Measurements from ENCODE around the gene SPECC1L.

Gene SPECC1L

DNA sequence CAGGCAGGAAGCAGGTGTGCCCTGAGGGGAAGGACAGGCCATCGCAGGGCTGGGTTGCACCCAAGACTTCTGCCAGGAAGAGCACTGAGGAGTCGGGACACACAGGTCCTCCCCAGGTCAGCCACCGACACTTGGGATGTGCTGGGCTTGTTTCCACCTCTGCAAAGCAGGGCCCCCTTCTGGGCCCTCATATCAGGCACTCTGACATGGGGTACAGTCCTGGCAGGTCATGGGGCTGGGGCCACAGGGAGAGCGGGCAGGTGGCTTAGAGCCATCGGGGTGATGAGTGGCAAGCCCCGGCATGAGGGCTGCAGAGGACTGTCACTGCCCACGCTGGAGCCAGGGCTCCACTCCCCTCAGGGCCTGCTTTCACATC is 148.8 kb downstream of the SPECC1L start:
- DNase-seq, result no peak

DNA sequence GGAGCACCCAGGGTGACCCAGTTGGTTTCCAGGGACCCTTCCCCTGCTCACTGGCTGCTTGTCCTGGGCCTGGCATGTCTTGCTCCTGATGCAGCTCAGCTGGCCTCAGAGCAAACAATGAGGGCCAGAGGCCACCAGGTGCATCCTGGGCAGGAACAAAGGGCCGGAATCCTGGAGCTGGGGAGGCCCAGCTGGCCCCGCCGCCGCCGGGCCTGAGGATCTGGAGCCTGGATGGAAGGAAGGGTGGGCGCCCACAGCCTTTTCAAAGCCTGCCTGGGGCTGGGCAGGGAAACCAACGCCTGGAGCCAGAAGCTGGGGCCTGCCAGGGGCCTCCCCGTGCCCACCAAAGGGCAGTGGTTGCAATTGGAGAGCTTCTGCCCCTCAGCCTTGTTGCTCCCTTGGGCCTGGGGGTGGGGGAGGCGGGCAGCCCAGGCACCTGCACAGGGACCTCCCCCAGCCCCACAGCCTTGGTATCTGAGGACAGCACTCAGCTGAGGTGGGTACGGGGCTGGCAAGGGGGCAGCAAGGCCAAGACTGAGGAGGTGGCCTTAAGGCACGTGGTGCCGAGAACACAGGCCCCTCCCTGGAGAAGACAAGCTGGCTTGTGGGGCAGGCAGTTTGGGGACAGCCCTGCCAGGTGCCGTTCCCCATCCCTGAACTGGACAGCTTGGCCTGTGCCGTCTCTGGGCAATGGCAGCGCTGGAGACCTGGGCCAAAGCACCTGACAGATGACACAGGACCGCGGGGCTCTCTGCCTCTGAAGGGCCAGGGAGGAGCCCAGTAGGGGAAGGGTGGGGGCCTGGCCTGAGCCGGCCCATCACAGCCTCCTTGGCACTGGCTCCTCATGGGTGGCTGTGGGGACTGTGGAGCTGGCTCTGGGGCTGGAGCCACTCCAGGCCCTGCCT is 149.7 kb downstream of the SPECC1L start:
- DNase-seq, result no peak

DNA sequence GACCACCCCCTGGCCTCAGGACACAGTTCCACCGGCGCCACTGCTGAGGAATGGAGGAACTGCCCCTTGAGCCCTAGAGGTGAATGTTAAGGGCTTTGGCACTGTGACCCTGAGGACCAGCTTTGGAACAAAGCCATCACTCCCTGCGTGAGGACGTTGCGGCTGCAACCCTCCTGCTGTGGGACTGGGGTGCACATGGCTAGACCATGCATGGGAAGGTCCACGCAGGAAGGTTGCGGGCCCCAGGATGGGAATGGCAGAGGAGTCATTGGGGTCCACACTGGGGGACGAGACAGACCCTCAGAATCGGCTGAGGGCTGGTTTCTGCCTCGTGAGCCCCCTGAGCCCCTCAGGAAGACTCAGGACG is 150.3 kb downstream of the SPECC1L start:
- DNase-seq, result no peak

DNA sequence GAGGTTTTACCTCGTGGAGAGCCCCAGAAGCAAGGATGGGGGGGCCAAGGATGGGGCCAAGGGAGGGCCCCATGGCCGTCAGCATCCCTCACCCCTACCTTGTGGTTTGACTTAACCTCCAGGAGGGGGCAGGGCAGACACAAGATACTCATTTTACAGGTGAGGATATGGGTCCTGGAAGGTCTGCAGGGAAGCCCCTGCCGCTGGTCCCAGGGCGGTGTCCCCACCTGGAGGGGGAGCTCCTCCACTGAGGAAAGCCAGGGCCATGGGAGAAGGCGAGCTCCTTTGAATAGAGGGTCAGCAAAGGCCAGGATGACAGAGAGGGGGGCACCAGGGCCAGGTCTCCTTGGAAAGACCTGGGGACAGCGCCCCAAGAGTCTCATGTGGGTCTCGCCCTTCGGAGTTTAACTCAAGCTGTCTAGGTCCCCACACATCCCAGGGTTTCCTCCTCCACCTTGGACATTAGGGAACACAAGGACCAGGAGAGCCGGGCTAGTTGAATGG is 150.8 kb downstream of the SPECC1L start:
- peak; percentile 11 to 33 for DNase-seq

DNA sequence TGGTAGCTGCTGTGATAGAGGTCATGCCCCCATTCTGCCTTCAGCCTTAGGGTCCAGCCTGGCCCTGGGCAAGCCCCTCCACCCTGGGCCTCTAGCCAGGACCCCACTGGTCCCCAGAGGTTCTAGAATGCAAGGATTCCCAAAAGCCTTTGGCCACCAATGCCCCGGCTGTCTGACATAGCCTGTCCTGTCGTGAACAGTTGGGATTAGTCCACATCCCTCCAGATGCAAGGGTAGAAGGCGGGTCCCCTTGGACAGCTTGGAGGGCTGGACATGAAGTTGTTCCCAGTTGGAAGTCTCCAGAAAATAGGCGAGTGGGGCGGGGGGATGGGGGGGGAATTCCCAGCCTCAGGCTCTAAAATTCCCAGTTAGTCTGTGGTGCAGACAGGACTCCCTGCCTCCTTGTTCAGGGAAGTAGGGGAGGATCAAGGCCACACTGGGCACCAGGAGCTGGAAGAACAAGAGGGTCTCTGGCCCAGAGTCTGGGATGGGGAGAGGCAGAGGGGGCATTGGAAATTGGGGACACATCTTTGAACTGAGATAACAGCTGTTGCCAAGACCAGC is 151.6 kb downstream of the SPECC1L start:
- no peak for DNase-seq

DNA sequence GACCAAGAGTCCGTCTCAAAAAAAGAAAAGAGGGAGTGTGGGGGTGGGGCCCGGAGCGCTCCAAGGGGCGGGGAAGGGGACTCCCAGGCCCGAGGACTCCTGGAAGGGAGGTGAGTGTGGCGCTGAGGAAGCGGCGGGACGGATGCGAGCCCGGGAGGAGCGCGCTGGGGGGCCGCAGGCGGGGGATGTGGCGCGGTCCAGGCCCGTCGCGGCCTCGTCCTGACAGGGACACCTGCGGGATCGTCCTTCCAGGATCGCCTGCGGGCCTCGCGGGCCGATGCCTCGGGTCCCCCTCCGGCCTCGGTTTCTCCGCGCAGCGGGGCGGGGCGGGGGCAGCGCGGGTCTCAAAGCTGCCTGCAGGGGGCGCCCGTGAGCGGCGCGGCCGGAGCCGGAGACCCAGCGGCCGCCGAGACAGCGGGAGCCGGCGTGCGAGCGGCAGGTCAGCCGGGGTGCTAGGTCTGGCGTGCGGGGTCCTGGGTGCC is 152.9 kb downstream of the SPECC1L start:
- DNase-seq, result peak in 1 of 2 experiments; percentile 57

DNA sequence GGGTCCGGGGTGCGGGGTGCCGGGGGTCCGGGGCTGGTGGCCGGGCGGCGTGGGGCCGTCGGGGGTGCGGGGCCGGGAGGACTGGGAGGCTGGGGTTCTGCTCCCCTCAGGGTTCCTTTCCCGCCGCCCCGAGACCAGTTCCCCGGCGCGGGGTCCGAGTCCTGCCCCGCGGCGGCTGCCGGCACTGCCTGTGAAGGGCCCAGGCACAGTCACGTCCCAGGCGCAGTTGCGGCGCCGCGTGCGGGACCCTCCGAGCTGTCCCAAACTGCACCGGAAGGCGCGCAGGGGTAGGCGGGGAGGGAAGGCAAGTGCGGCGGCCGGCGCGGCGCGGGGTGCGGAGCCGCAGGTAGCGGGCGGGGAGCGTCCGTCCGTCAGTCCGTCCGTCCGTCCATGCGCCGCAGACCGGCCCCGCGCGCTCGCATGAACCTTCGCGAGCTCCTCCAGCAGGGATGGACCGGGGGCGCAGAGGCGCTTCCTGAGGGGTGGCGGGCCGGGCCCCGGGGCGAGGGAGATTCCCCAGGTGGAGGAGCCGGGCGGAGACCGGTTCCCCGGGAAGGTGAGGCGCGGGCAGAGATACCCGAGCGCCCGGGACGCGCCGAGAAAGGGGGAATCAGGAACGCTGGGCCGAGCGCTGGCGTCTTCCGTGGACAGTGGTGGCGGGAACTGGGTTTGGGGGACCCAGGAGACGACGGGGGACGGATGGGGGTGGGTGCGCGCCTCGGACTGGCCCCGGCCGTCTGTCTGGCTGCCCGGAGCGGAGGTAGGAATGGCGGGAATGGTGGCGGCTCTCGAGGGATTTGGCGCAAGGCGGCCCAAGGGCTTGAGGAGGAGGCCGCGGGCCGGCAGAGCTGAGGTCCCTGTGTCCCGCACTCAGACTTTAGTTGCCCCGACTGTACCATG is 153.6 kb downstream of the SPECC1L start:
- no peak for DNase-seq

DNA sequence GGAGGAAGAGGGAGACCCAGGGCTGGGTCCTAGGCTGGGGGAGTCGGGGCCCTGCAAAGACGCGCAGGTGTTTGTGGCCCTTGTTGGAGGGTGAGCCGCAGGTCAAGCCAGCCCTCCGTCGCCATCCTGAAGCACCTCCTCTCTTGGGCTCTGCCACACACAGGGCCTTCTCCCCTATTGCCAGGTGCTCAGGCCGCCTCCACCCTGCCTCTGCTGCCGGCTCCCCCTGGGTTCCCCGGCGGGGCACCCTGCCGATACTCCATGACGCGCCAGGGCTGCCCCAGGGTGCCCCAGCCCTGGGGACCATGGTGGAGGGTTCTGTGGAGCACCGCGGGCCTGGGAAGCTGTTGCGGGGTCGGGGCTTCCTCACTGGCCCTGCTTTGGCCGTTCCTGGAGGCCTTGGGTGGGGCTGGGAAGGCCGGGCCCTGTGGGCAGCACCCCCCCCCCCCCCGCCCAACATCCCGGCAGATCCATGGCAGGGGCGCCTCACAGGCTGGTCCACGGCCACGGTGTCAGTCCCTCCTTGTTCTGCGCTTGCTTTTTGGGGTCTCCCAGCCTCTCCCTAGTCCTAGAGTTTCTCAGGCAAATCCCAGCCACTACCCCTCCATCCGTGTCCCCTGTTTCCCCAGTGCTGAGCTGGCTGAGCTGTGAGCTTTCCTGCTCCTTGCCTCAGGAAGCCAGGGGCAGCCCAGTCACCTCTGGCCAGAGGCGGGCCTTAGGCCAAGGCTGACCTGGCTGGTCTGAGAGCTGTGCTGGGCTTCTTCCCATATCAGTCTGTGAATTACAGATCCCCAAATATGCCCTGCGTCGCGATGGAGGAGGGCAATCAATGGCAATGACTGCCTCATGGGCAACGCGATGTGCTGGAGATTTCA is 154.5 kb downstream of the SPECC1L start:
- DNase-seq, result no peak

DNA sequence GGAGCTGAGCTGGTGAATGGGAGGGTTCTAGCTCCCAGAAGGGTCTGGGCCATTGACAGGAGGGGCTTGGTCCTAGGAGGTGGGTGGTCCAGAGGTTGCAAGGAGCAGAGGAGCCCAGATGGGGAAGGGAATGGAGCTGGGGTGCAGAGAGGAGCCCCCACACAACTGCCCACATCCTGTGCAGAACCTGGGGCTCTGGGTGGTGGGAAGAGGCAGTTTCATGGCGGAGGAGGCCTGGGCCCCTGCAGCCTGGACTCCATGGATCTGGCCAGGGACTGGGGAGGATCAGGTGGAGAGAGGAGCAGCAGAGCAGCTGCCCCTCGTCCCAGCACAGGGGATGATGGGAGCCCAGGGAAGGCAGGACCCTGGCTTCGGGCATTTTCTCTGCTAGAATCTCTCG is 155.8 kb downstream of the SPECC1L start:
- DNase-seq, result no peak

DNA sequence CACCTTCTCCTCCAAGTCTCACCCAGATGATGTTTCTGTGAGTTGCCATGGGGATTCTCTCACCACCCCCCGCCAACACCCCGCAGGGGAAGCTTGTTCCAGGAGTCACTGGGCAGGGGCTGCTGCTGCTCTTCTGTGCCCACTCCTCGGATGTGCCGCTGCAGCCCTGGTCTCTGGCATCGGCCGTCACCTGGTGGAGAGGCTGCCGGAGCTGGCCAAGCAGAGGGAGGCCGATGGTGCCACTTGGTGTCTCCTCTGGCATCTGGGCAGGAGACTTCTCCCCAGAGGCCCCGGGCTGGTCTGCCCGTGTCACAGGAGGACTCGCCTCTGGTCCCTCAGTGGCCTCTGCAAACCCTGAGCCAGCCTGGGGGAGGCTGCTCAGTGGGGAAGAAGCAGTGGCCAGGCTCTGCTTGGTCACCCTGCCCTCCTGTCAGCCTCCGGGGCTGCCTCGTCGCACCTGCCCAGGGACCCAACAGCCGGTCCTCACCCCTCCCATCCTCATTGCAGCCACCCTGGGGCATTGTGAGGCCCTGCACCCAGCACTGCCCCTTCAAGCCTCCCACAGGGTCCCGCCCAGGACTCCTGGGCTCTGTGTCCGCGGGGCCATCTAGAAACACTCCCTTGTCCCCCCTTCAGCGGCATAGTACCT is 156.3 kb downstream of the SPECC1L start:
- DNase-seq, result no peak

DNA sequence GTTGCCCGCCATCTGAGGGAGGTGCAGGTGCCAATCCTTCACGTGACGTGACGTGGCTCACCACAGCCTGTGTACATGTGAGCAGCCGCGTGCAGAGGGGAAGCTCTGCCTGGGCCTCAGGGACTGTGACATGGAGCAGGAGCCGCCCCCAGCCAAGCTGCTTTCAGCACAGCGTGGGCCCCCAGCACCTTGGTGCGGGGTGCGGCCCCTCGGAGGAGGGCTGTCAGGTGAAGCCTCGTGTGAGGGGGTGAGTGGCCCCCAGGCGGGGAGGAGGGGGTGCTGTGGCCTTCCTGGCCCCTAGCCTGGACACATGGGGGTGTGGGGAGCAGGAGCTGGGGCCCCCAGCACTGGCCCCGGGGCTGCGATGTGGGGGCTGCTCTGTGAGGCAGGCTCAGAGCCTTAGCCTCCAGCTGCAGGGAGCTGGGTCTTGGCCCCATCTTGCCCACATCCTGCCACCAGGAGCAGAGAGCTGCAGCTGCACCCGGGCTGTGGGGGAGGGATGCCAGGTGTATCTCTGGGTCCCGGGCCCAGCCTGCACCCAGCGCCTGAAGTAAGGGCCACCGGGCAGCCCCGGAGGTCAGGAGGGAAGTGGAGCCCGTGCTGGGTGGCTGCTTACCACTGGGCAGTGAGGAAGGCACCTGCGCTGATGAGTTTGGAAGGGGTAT is 157.0 kb downstream of the SPECC1L start, which contains the start of gene ADORA2A:
Gene ADORA2A (plus strand): TSS at position 100 of the 665 bp plus-strand sequence. CDS start 5,806 bp downstream, outside the sequence.
- no peak for DNase-seq

DNA sequence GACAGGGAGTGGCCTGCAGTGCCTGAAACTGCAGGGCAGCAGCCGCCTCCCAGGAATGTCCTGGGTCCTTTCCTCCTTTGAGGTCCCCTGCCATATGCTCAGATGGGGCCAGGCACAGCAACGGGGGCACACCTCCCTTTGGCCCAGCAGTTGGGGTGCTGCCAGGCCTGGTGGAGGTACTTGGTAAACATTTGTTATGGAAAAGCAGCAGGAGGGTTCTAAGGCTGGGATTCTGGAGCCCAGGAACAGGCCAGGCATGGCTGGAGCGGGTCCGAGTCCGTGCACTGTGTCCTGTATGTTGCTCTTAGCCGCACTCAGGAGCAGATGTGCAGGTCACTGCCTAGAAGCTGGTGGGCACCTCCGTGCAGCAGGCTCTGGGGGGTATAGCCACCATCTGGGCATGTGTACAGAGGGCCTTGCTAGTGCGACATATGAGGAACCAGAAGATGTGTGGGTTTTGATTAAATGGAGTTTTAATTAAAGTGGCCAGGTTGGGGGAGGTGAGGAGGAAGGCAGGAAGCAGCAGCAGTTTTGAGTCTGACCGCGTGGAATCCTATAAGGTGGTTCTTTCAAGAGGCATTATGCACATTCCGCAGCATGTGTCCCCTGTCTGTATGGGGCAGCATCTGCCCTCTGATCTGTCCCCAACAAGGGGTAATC is 158.2 kb downstream of the SPECC1L start:
- DNase-seq, result no peak

DNA sequence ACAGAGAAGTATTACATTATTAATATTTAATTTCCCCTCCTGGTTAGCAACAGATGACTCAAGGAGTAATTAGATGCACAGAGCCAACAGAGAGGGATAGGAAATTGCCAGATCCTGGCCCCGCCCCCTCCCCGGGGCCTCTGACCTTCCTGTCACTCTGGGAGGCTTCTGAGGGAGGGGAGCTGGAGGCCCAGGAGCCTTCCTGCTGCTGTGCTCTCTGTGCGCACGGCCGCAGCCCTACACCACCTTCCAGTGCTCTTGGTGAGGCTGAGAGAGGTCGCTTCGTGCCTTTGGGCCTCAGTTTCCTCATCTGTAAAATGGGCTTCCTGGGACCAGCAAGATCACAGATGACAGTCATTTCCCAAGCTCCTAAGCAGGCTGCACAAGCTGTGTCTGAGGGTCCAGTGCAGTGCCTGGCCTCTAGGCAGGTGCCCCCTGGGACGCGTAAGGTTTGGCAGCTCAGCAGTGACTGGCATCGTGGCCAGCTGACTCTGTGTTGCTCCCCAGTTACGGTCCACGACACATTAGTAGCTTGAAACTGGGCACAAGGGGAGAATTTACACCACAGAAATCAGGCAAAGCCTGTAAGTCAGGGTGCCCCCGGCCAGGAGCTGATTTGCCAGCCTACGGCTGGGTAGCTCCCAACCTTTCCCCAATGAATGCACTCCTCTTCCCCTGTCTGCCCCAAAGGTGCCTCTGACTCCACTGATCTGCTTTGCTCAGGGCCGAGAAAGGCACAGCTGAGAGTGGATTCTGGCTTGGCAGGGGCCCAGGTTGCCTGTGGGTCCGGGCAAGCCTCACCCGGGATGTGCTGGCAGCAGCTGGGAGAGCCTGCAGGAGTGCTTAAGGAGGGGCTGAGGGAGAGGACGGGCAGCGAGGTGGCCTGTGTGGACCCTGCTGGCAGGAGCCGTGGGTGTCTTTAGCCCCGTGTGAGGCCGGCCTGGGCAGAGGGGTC is 159.1 kb downstream of the SPECC1L start:
- DNase-seq, result no peak

DNA sequence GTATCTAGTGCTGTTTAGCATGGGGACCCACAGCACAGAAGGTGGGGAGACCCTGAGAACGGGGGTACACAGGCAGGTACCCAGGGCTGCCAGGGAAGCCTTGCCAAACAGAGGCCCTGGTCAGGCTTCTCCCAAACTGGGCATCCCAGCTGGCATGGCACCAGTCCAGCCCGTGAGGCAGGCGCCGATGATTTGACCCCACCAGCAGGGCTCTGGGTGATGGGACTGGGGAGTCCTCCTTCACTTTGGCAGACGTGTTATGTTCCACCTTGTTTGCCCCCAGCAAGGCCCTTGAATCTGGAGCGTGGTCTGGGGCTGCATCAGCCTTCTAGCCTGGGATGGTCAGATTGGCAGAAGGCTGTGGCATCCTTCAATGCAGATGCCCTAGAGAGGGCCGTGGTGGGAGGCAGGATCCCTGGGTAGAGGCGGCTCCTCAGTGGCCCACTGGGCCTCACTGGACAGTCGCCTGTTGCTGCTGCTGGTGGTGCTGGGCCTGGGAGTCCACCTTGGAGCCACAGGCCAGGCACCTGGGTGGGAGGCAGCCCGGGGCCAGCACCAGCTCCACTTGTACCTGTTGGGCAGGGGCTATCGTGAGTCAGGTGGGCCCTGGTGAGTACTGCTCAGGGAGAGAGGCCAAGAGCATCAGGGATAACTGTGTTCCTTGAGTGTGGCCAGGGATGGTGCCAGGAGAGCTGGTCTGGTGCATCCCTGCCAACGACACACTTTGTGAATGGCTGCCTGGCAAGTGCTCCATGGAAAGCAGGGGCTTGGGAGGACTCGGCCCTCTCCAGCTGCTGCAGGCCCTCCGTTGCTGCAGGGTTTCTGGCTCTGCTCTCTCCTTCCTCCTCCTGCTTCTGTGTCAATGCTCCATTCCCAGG is 160.0 kb downstream of the SPECC1L start:
- no peak for DNase-seq

DNA sequence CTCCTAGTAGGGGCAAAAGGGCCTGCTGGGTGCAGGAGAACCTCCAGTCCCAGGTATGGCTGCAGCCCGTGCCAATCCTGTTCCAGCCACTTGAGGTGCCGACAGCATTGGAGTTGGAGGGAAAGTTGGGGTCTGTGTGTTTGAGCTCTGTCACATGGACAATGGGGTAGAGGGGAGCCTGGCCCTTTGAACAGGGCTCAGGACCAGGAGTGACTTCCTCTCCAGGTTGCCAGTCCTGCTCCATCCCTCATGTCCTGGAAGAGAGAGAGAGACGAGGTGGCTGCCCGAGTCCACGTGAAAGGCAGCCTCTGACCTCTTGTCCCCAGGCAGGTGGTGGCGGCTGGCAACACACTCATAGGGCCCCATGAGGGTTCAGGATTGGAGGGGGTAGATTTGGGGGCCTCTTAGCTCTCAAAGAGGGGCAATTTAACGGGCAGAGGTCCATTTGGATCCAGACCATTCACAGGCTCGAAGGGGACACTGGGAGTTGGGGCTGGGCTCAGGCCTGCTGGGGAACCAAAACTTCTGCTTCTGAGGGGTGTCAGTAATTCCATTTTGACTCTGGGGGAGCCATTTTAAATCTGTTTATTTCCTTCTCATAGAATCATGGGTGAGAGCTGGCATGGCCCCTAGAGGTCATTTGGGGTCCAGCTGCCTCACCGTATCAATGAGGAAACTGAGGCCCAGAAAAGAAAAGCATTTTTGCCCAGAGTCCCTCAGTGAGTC is 160.8 kb downstream of the SPECC1L start:
- DNase-seq, result no peak

DNA sequence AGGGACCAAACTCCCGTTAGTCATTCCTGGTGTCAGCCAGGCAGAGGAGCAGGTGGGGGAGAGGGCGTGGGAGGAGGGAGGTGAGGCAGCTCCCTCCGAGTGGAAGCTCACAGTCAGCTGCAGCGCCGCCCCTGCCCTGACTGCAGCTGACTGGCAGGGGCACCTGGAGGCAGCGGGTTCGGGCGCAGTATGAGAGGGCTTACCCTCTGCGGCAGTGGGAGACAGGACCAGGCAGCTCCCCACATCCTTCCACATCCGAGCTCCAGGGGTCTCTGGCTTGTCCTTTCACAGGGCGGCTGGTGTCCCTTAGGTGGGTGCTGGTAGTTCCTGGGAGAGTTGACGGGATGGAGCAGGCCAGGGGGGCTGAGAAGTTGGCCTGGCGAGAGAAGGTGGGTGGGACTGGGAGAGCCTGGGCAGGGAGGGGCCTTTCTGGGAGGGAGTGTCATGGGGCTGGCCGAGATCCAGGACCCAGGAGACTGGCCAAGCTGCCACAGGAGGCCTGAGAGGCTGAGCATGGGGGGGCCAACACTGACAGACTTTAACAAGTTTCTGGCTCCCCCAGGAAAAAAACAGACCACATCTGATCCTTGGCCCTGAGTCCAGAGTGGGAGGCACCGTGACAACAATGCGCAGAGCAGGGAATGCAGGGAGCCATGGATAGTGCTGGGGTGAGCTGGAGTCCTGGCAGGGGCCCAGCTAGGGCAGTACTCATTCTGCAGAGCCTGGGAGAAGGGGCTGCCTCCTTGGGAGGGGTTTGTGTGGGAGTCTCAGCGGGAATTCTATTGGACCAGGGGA is 161.6 kb downstream of the SPECC1L start:
- DNase-seq, result no peak

Measured in NCI-H1930 (cell line).